ENCODE measurements around the gene SLC35B1. TPM values are rescaled to one million over a fixed set of nuclear protein-coding genes. Genes with fewer than 3 reads are reported as not detected.

SLC35B1 gene
- polyA plus RNA-seq, 2 donors: 25.0 to 42.2 TPM

- H3K36me3 ChIP-seq (ENCODE audit: control insufficient read depth in 2 of 2, insufficient read depth in 2 of 2, low read length in 1 of 2): peaks cover 11 to 32% of the 10 kb centered on the region in 2 donors
- H3K9me3 ChIP-seq (ENCODE audit: control insufficient read depth in 2 of 2, insufficient read depth in 1 of 2, low read depth in 1 of 2, low read length in 1 of 2): no peaks in the 10 kb centered on the region
- peaks cover 1 to 2% of the 10 kb centered on the region in 2 donors for H3K4me1 ChIP-seq (ENCODE audit: control insufficient read depth in 2 of 2, insufficient read depth in 2 of 2, low read length in 1 of 2)
- WGBS, 2 donors: 35 to 42% methylated on average over 6 of the region's 6 CpGs
- H3K27me3 ChIP-seq (ENCODE audit: control insufficient read depth in 1 of 2, insufficient read depth in 2 of 2, low read length in 2 of 2): no peaks in the 10 kb centered on the region
- no peak overlapping the region for H3K4me3 ChIP-seq (ENCODE audit: low read depth in 1 of 2, low read length in 2 of 2)
- H3K27ac ChIP-seq (ENCODE audit: low read depth in 2 of 2, low read length in 1 of 2): peak overlapping the region in 1 of 2 donors; percentile 62
Measured at GRCh38 chr17:49703557-49704277, 4.0 kb downstream of the SLC35B1 start.

- H3K27me3 ChIP-seq (ENCODE audit: control insufficient read depth in 1 of 2, insufficient read depth in 2 of 2, low read length in 2 of 2): no peaks in the 10 kb centered on the region
- H3K27ac ChIP-seq (ENCODE audit: low read depth in 2 of 2, low read length in 1 of 2): peak overlapping the region in 1 of 2 donors; percentile 27
- WGBS, 2 donors: 51 to 64% methylated on average over 6 of the region's 6 CpGs
- no peaks in the 10 kb centered on the region for H3K9me3 ChIP-seq (ENCODE audit: control insufficient read depth in 2 of 2, insufficient read depth in 1 of 2, low read depth in 1 of 2, low read length in 1 of 2)
- no peak overlapping the region for H3K4me3 ChIP-seq (ENCODE audit: low read depth in 1 of 2, low read length in 2 of 2)
- H3K4me1 ChIP-seq (ENCODE audit: control insufficient read depth in 2 of 2, insufficient read depth in 2 of 2, low read length in 1 of 2): peaks cover 0 to 2% of the 10 kb centered on the region in 2 donors
- H3K36me3 ChIP-seq (ENCODE audit: control insufficient read depth in 2 of 2, insufficient read depth in 2 of 2, low read length in 1 of 2): peaks cover 11 to 32% of the 10 kb centered on the region in 2 donors
Measured at GRCh38 chr17:49700960-49701359, 6.8 kb downstream of the SLC35B1 start.

- Histone ChIP-seq H3K27ac (ENCODE audit: low read depth in 2 of 2, low read length in 1 of 2) (peak overlapping the region in 1 of 2 donors; percentile 51), H3K4me3 (ENCODE audit: low read depth in 1 of 2, low read length in 2 of 2) (no peak overlapping the region), H3K36me3 (ENCODE audit: control insufficient read depth in 2 of 2, insufficient read depth in 2 of 2, low read length in 1 of 2) (peaks cover 11 to 29% of the 10 kb centered on the region in 2 donors), H3K9me3 (ENCODE audit: control insufficient read depth in 2 of 2, insufficient read depth in 1 of 2, low read depth in 1 of 2, low read length in 1 of 2) (no peaks in the 10 kb centered on the region), H3K27me3 (ENCODE audit: control insufficient read depth in 1 of 2, insufficient read depth in 2 of 2, low read length in 2 of 2) (no peaks in the 10 kb centered on the region), H3K4me1 (ENCODE audit: control insufficient read depth in 2 of 2, insufficient read depth in 2 of 2, low read length in 1 of 2) (peaks cover under 1 to 2% of the 10 kb centered on the region in 2 donors)
- WGBS, 2 donors: 49 to 59% methylated on average over 8 of the region's 8 CpGs
Measured at GRCh38 chr17:49699966-49700575, 7.7 kb downstream of the SLC35B1 start.

GRCh38 chr17:49698005-49698404 is 9.8 kb downstream of the SLC35B1 start:
- Histone ChIP-seq H3K36me3 (ENCODE audit: control insufficient read depth in 2 of 2, insufficient read depth in 2 of 2, low read length in 1 of 2) (peaks cover 4 to 18% of the 10 kb centered on the region in 2 donors), H3K27me3 (ENCODE audit: control insufficient read depth in 1 of 2, insufficient read depth in 2 of 2, low read length in 2 of 2) (no peaks in the 10 kb centered on the region), H3K4me1 (ENCODE audit: control insufficient read depth in 2 of 2, insufficient read depth in 2 of 2, low read length in 1 of 2) (peaks cover 2 to 3% of the 10 kb centered on the region in 2 donors), H3K9me3 (ENCODE audit: control insufficient read depth in 2 of 2, insufficient read depth in 1 of 2, low read depth in 1 of 2, low read length in 1 of 2) (no peaks in the 10 kb centered on the region), H3K4me3 (ENCODE audit: low read depth in 1 of 2, low read length in 2 of 2) (no peak overlapping the region), H3K27ac (ENCODE audit: low read depth in 2 of 2, low read length in 1 of 2) (peak overlapping the region in 1 of 2 donors; percentile 15)
- 54 to 63% methylated on average over 6 of the region's 6 CpGs for WGBS, 2 donors

- Histone ChIP-seq H3K36me3 (ENCODE audit: control insufficient read depth in 2 of 2, insufficient read depth in 2 of 2, low read length in 1 of 2) (peaks cover 4 to 8% of the 10 kb centered on the region in 2 donors), H3K27me3 (ENCODE audit: control insufficient read depth in 1 of 2, insufficient read depth in 2 of 2, low read length in 2 of 2) (no peaks in the 10 kb centered on the region), H3K27ac (ENCODE audit: low read depth in 2 of 2, low read length in 1 of 2) (peak overlapping the region in 1 of 2 donors; percentile 16), H3K9me3 (ENCODE audit: control insufficient read depth in 2 of 2, insufficient read depth in 1 of 2, low read depth in 1 of 2, low read length in 1 of 2) (no peaks in the 10 kb centered on the region), H3K4me1 (ENCODE audit: control insufficient read depth in 2 of 2, insufficient read depth in 2 of 2, low read length in 1 of 2) (peaks cover 2 to 3% of the 10 kb centered on the region in 2 donors), H3K4me3 (ENCODE audit: low read depth in 1 of 2, low read length in 2 of 2) (no peak overlapping the region)
- WGBS, 2 donors: 64 to 71% methylated on average over 8 of the region's 8 CpGs
Measured at GRCh38 chr17:49696233-49696761, 11.5 kb downstream of the SLC35B1 start.

GRCh38 chr17:49695698-49696232 is 12.0 kb downstream of the SLC35B1 start:
- peaks cover 2 to 3% of the 10 kb centered on the region in 2 donors for H3K4me1 ChIP-seq (ENCODE audit: control insufficient read depth in 2 of 2, insufficient read depth in 2 of 2, low read length in 1 of 2)
- peaks cover 2 to 4% of the 10 kb centered on the region in 2 donors for H3K36me3 ChIP-seq (ENCODE audit: control insufficient read depth in 2 of 2, insufficient read depth in 2 of 2, low read length in 1 of 2)
- H3K27ac ChIP-seq (ENCODE audit: low read depth in 2 of 2, low read length in 1 of 2): no peak overlapping the region
- H3K4me3 ChIP-seq (ENCODE audit: low read depth in 1 of 2, low read length in 2 of 2): no peak overlapping the region
- no peaks in the 10 kb centered on the region for H3K9me3 ChIP-seq (ENCODE audit: control insufficient read depth in 2 of 2, insufficient read depth in 1 of 2, low read depth in 1 of 2, low read length in 1 of 2)
- H3K27me3 ChIP-seq (ENCODE audit: control insufficient read depth in 1 of 2, insufficient read depth in 2 of 2, low read length in 2 of 2): no peaks in the 10 kb centered on the region
- WGBS, 2 donors: 48 to 49% methylated on average over 5 of the region's 5 CpGs

- Histone ChIP-seq H3K4me3 (ENCODE audit: low read depth in 1 of 2, low read length in 2 of 2) (no peak overlapping the region), H3K27ac (ENCODE audit: low read depth in 2 of 2, low read length in 1 of 2) (no peak overlapping the region), H3K9me3 (ENCODE audit: control insufficient read depth in 2 of 2, insufficient read depth in 1 of 2, low read depth in 1 of 2, low read length in 1 of 2) (no peaks in the 10 kb centered on the region), H3K4me1 (ENCODE audit: control insufficient read depth in 2 of 2, insufficient read depth in 2 of 2, low read length in 1 of 2) (peaks cover 2 to 3% of the 10 kb centered on the region in 2 donors), H3K27me3 (ENCODE audit: control insufficient read depth in 1 of 2, insufficient read depth in 2 of 2, low read length in 2 of 2) (no peaks in the 10 kb centered on the region), H3K36me3 (ENCODE audit: control insufficient read depth in 2 of 2, insufficient read depth in 2 of 2, low read length in 1 of 2) (peaks cover 0 to 1% of the 10 kb centered on the region in 2 donors)
- WGBS, 2 donors: 24 to 31% methylated on average over 16 of the region's 16 CpGs
Measured at GRCh38 chr17:49694847-49695697, 12.7 kb downstream of the SLC35B1 start.

- 86 to 93% methylated on average over 4 of the region's 4 CpGs for WGBS, 2 donors
- Histone ChIP-seq H3K4me1 (ENCODE audit: control insufficient read depth in 2 of 2, insufficient read depth in 2 of 2, low read length in 1 of 2) (peaks cover 2 to 3% of the 10 kb centered on the region in 2 donors), H3K4me3 (ENCODE audit: low read depth in 1 of 2, low read length in 2 of 2) (no peak overlapping the region), H3K9me3 (ENCODE audit: control insufficient read depth in 2 of 2, insufficient read depth in 1 of 2, low read depth in 1 of 2, low read length in 1 of 2) (no peaks in the 10 kb centered on the region), H3K27ac (ENCODE audit: low read depth in 2 of 2, low read length in 1 of 2) (peak overlapping the region; percentile 4 to 36), H3K36me3 (ENCODE audit: control insufficient read depth in 2 of 2, insufficient read depth in 2 of 2, low read length in 1 of 2) (no peaks in the 10 kb centered on the region), H3K27me3 (ENCODE audit: control insufficient read depth in 1 of 2, insufficient read depth in 2 of 2, low read length in 2 of 2) (no peaks in the 10 kb centered on the region)
Measured at GRCh38 chr17:49692751-49693150, 15.0 kb downstream of the SLC35B1 start.

GRCh38 chr17:49691677-49692191 is 16.0 kb downstream of the SLC35B1 start:
- no peaks in the 10 kb centered on the region for H3K9me3 ChIP-seq (ENCODE audit: control insufficient read depth in 2 of 2, insufficient read depth in 1 of 2, low read depth in 1 of 2, low read length in 1 of 2)
- no peak overlapping the region for H3K4me3 ChIP-seq (ENCODE audit: low read depth in 1 of 2, low read length in 2 of 2)
- peaks cover 2 to 3% of the 10 kb centered on the region in 2 donors for H3K4me1 ChIP-seq (ENCODE audit: control insufficient read depth in 2 of 2, insufficient read depth in 2 of 2, low read length in 1 of 2)
- H3K36me3 ChIP-seq (ENCODE audit: control insufficient read depth in 2 of 2, insufficient read depth in 2 of 2, low read length in 1 of 2): no peaks in the 10 kb centered on the region
- peak overlapping the region; percentile 57 to 58 for H3K27ac ChIP-seq (ENCODE audit: low read depth in 2 of 2, low read length in 1 of 2)
- no peaks in the 10 kb centered on the region for H3K27me3 ChIP-seq (ENCODE audit: control insufficient read depth in 1 of 2, insufficient read depth in 2 of 2, low read length in 2 of 2)
- WGBS, 2 donors: 59 to 68% methylated on average over 8 of the region's 8 CpGs

Data from esophagus (tissue), 2 donors.